A673 (cell line): ENCODE measurements around the gene CXorf38. TPM values are rescaled to one million over a fixed set of nuclear protein-coding genes. Genes with fewer than 3 reads are reported as not detected.

Experiments
- BruUV-seq: library from RNA; stranded (reverse); fragments of 400-500 nt; replicated peaks from 2 replicates; lab custom pipeline; 2021; lab: Mats Ljungman, UMichigan
- CTCF ChIA-PET: fragments of 300-600 bp; sonication (Branson Sonifier 250); formaldehyde crosslinking; loops from one replicate; lab custom pipeline; 2022; ENCODE audit warnings: antibody characterized with exemption; lab: Charles Lee
- POLR2A ChIA-PET: fragments of 300-600 bp; sonication (Branson Sonifier 250); formaldehyde crosslinking; loops from one replicate; lab custom pipeline; 2022; ENCODE audit warnings: antibody characterized with exemption; ENCODE audit not compliant: low non-redundant PET; lab: Charles Lee
- DNase-seq: peaks from one replicate; pipeline ENCODE4 v3.0.0-alpha.2; 2015; ENCODE audit warnings: low spot score
- H3K27ac ChIP-seq: fragments of 200-600 bp; sonication (generic); 2 replicates; pipeline ENCODE4 v1.5.1; 2016; ENCODE audit warnings: mixed run types, low read depth, mild to moderate bottlenecking, mixed read lengths, antibody characterized with exemption, low read length; ENCODE audit not compliant: poor library complexity, severe bottlenecking
- H3K27me3 ChIP-seq: fragments of 200-600 bp; sonication (generic); replicated peaks from 2 replicates; pipeline ENCODE4 v1.6.1; 2017; ENCODE audit warnings: mixed run types, low read depth, mild to moderate bottlenecking, mixed read lengths, antibody characterized with exemption, low read length; ENCODE audit not compliant: insufficient read depth, poor library complexity
- H3K36me3 ChIP-seq: fragments of 200-600 bp; sonication (generic); 2 replicates; pipeline ENCODE4 v1.6.1; 2016; ENCODE audit warnings: mixed run types, mild to moderate bottlenecking, mixed read lengths, antibody characterized with exemption, low read length; ENCODE audit not compliant: insufficient read depth, poor library complexity, severe bottlenecking
- H3K4me1 ChIP-seq: fragments of 200-600 bp; sonication (generic); 2 replicates; pipeline ENCODE4 v1.6.1; 2017; ENCODE audit warnings: mixed run types, mild to moderate bottlenecking, mixed read lengths, antibody characterized with exemption, low read length; ENCODE audit not compliant: insufficient read depth, poor library complexity, severe bottlenecking
- H3K4me3 ChIP-seq: fragments of 200-600 bp; sonication (generic); 2 replicates; pipeline ENCODE4 v1.5.1; 2016; ENCODE audit warnings: low read depth, mixed run types, mild to moderate bottlenecking, mixed read lengths, low read length; ENCODE audit not compliant: poor library complexity, severe bottlenecking
- H3K9me3 ChIP-seq: fragments of 200-600 bp; sonication (generic); 2 replicates; pipeline ENCODE4 v1.6.1; 2016; ENCODE audit warnings: mixed run types, low read depth, mild to moderate bottlenecking, mixed read lengths, antibody characterized with exemption, low read length; ENCODE audit not compliant: poor library complexity, severe bottlenecking
- CTCF ChIP-seq: fragments of 300-800, 200-600 bp; sonication (generic); conservative IDR thresholded peaks from 2 replicates; pipeline ENCODE4 v1.5.1; 2017; ENCODE audit warnings: low read depth, mild to moderate bottlenecking, antibody characterized with exemption, low read length, moderate library complexity, mixed read lengths
- EZH2 ChIP-seq: fragments of 200-600 bp; sonication (generic); IDR thresholded peaks from 2 replicates; pipeline ENCODE4 v1.6.1; 2017; ENCODE audit warnings: borderline replicate concordance, low read depth, mild to moderate bottlenecking, mixed read lengths, antibody characterized with exemption, low read length; ENCODE audit not compliant: poor library complexity, severe bottlenecking
- intact Hi-C: fragments of 100-400 bp; cut with micrococcal nuclease; formaldehyde crosslinking; loops from one replicate; pipeline ENCODE4 v1.10.0; 2022; ENCODE audit not compliant: unreplicated experiment
- total RNA-seq: library from RNA; stranded (reverse); gene quantifications from 2 replicates; pipeline ENCODE4 v1.2.3, GENCODE V29; 2021

The CXorf38 gene
- total RNA-seq, 1 experiment from 2014 or later, result 8.1 TPM

- DNase-seq, result no peak
- Histone ChIP-seq H3K4me3 (no peak overlapping the region), H3K27me3 (no peaks in the 10 kb centered on the region), H3K36me3 (no peaks in the 10 kb centered on the region), H3K4me1 (no peaks in the 10 kb centered on the region), H3K27ac (no peak overlapping the region), H3K9me3 (no peaks in the 10 kb centered on the region)
- TF ChIP-seq CTCF (no peak), EZH2 (no peak)
- intact Hi-C loops, result no loop called here
- BruUV-seq, result no TSS peak
- ChIA-PET POLR2A (no interaction called here), CTCF (no interaction called here)
These were observed 24.8 kb downstream of the CXorf38 start for GRCh38 chrX:40622479-40623138.

DNA sequence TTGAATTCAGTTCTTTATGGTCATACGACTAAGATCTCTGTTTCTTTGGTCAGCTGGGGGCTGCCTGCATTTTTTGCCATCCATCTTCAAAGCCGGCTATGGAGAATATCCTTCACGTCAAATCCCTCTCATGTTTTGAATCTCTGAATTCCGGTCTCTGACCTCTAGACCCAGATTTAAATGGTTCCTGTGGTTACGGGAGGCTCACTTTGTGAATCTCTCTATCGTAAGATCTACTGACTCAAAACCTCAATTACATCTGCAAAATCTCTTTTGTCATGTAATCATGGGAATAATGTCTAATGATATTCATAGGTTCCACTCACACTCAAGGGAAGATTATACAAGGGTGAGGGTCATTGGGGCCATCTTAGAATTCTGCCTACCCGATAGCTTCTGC lies 29.8 kb downstream of the CXorf38 start:
- no peaks in the 10 kb centered on the region for H3K36me3 ChIP-seq
- H3K4me3 ChIP-seq, result no peak overlapping the region
- no peaks in the 10 kb centered on the region for H3K27me3 ChIP-seq
- POLR2A ChIA-PET, result interaction anchor here (0.6 kb wide), 1 partner anchor 858 kb away, joined by 5 read pairs; no protein-coding TSS in a partner anchor
- no TSS peak for BruUV-seq
- H3K27ac ChIP-seq, result no peak overlapping the region
- CTCF ChIA-PET, result no interaction called here
- intact Hi-C loops, result no loop called here
- TF ChIP-seq EZH2 (no peak), CTCF (no peak)
- H3K9me3 ChIP-seq, result no peaks in the 10 kb centered on the region
- no peak for DNase-seq
- no peaks in the 10 kb centered on the region for H3K4me1 ChIP-seq

DNA sequence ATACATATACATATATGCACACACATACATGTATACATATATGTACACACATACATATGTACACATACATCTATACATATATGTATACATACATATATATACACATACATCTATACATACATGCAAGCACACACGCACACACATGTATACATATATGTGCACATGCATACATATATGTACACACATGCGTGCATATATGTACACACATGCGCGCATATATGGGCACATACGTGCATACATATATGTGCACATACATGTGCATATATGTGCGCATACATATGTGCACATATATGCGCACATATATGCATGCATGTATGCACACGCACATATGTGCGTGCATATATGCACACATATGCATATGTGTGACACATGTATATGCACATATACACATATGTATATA lies 31.4 kb downstream of the CXorf38 start:
- ChIA-PET CTCF (no interaction called here), POLR2A (no interaction called here)
- no TSS peak for BruUV-seq
- no peaks in the 10 kb centered on the region for H3K36me3 ChIP-seq
- no peaks in the 10 kb centered on the region for H3K9me3 ChIP-seq
- H3K4me3 ChIP-seq, result no peak overlapping the region
- H3K27me3 ChIP-seq, result no peaks in the 10 kb centered on the region
- no peak for DNase-seq
- TF ChIP-seq EZH2, result no peak
- no peak for TF ChIP-seq CTCF
- no peaks in the 10 kb centered on the region for H3K4me1 ChIP-seq
- intact Hi-C loops, result no loop called here
- H3K27ac ChIP-seq, result no peak overlapping the region
